ENCODE measurements around the gene MRTFA. TPM values are rescaled to one million over a fixed set of nuclear protein-coding genes. Genes with fewer than 3 reads are reported as not detected.

Gene MRTFA
- total and polyA plus RNA-seq, 2 donors: 22.3 to 37.6 TPM

GRCh38 chr22:40434745-40435144 lies 201.8 kb downstream of the MRTFA start:
- H3K27ac ChIP-seq (ENCODE audit: low read depth): no peak overlapping the region
- no peak overlapping the region for H3K4me3 ChIP-seq (ENCODE audit: low read depth, low read length)
- DNase-seq (ENCODE audit: extremely low spot score): no peak
- no peaks in the 10 kb centered on the region for H3K36me3 ChIP-seq (ENCODE audit: insufficient read depth)
- WGBS: 88% methylated on average over 5 of the region's 5 CpGs
- H3K4me1 ChIP-seq (ENCODE audit: insufficient read depth): no peaks in the 10 kb centered on the region

DNA sequence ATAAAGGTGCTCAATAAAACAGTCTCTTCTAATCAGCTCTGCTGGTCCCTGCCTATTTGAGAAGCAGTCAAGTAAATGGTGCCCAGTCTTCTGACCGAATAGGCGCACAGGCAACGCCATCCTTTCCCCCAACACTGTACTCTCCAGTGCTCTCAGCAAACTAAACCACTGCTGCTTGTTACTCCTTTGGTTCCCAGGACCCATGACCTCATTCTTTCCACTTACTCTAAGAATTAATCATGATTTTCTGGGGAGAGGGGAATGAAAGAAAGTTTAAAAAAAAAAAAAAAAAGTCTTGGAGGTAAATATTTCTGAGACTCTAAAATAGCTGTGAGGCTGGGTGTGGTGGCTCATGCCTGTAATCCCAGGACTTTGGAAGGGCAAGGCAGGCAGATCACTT lies 202.4 kb downstream of the MRTFA start:
- H3K27ac ChIP-seq (ENCODE audit: low read depth): no peak overlapping the region
- WGBS: 98% methylated on average over 3 of the region's 3 CpGs
- DNase-seq (ENCODE audit: extremely low spot score): no peak
- H3K36me3 ChIP-seq (ENCODE audit: insufficient read depth): no peaks in the 10 kb centered on the region
- no peak overlapping the region for H3K4me3 ChIP-seq (ENCODE audit: low read depth, low read length)
- no peaks in the 10 kb centered on the region for H3K4me1 ChIP-seq (ENCODE audit: insufficient read depth)

GRCh38 chr22:40433416-40434090 lies 203.0 kb downstream of the MRTFA start:
- 69% methylated on average over 3 of the region's 3 CpGs for WGBS
- Histone ChIP-seq H3K4me3 (ENCODE audit: low read depth, low read length) (no peak overlapping the region), H3K4me1 (ENCODE audit: insufficient read depth) (no peaks in the 10 kb centered on the region), H3K36me3 (ENCODE audit: insufficient read depth) (no peaks in the 10 kb centered on the region), H3K27ac (ENCODE audit: low read depth) (no peak overlapping the region)
- DNase-seq (ENCODE audit: extremely low spot score): no peak

- Histone ChIP-seq H3K27ac (ENCODE audit: low read depth) (no peak overlapping the region), H3K4me3 (ENCODE audit: low read depth, low read length) (no peak overlapping the region), H3K4me1 (ENCODE audit: insufficient read depth) (no peaks in the 10 kb centered on the region), H3K36me3 (ENCODE audit: insufficient read depth) (no peaks in the 10 kb centered on the region)
- 94% methylated on average over 2 of the region's 2 CpGs for WGBS
- no peak for DNase-seq (ENCODE audit: extremely low spot score)
Measured at GRCh38 chr22:40432625-40433024, 203.9 kb downstream of the MRTFA start.

- 89% methylated on average over 5 of the region's 5 CpGs for WGBS
- Histone ChIP-seq H3K27ac (ENCODE audit: low read depth) (no peak overlapping the region), H3K4me1 (ENCODE audit: insufficient read depth) (no peaks in the 10 kb centered on the region), H3K36me3 (ENCODE audit: insufficient read depth) (no peaks in the 10 kb centered on the region), H3K4me3 (ENCODE audit: low read depth, low read length) (no peak overlapping the region)
- DNase-seq (ENCODE audit: extremely low spot score): no peak
Measured at GRCh38 chr22:40432157-40432556, 204.4 kb downstream of the MRTFA start.

- no peak for DNase-seq (ENCODE audit: extremely low spot score)
- H3K36me3 ChIP-seq (ENCODE audit: insufficient read depth): no peaks in the 10 kb centered on the region
- H3K27ac ChIP-seq (ENCODE audit: low read depth): no peak overlapping the region
- no peak overlapping the region for H3K4me3 ChIP-seq (ENCODE audit: low read depth, low read length)
- H3K4me1 ChIP-seq (ENCODE audit: insufficient read depth): no peaks in the 10 kb centered on the region
- 93% methylated on average over 4 of the region's 4 CpGs for WGBS
Measured at GRCh38 chr22:40430991-40431390, 205.5 kb downstream of the MRTFA start.

DNA sequence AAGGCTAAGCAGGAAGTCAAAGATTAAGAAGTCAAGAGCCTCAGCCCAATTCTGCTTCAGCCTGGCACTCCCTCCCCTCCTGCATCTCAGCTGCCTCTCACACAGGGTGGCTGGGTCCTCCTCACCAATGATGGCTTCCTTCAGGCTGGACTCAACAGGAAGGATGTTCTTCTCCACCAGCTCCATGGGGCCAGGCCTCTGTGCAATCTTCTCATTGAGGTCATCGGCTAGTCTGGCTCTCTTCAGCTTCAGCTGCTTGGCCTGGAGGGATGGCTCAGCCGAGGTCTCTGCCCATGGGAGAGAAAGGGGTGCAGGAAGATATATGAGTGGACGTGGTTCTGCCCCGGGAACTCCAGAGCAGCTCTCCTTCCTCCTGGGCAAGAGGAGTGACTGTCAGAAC lies 207.0 kb downstream of the MRTFA start:
- Histone ChIP-seq H3K4me3 (ENCODE audit: low read depth, low read length) (no peak overlapping the region), H3K36me3 (ENCODE audit: insufficient read depth) (no peaks in the 10 kb centered on the region), H3K27ac (ENCODE audit: low read depth) (no peak overlapping the region), H3K4me1 (ENCODE audit: insufficient read depth) (no peaks in the 10 kb centered on the region)
- DNase-seq (ENCODE audit: extremely low spot score): no peak
- WGBS: 94% methylated on average over 4 of the region's 4 CpGs

DNA sequence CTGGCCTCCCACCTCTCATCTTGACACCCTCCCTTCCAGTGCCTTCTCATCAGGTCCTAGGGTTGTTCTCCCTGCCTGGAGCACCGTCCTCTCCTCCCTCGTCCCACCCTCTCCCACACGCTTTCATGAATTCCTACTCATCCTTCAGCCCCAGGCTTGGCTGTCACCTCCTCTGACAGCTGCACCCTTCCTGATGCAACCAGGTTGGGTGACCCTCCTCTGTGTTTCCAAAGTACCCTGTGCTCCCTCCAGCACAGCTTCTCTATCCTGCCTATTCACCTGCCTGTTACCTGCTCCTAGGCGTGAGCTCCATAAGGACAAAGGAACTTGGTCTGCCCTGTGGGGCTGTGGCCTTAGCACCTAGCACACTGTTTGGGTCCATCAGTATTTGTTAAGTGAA lies 207.7 kb downstream of the MRTFA start:
- H3K27ac ChIP-seq (ENCODE audit: low read depth): no peak overlapping the region
- H3K36me3 ChIP-seq (ENCODE audit: insufficient read depth): no peaks in the 10 kb centered on the region
- no peak for DNase-seq (ENCODE audit: extremely low spot score)
- 95% methylated on average over 4 of the region's 4 CpGs for WGBS
- no peaks in the 10 kb centered on the region for H3K4me1 ChIP-seq (ENCODE audit: insufficient read depth)
- no peak overlapping the region for H3K4me3 ChIP-seq (ENCODE audit: low read depth, low read length)

- no peak for DNase-seq (ENCODE audit: extremely low spot score)
- no peaks in the 10 kb centered on the region for H3K36me3 ChIP-seq (ENCODE audit: insufficient read depth)
- no peaks in the 10 kb centered on the region for H3K4me1 ChIP-seq (ENCODE audit: insufficient read depth)
Measured at GRCh38 chr22:40426594-40427333, 209.8 kb downstream of the MRTFA start.

GRCh38 chr22:40425082-40425481 lies 211.4 kb downstream of the MRTFA start:
- Histone ChIP-seq H3K27ac (ENCODE audit: low read depth) (no peak overlapping the region), H3K4me1 (ENCODE audit: insufficient read depth) (no peaks in the 10 kb centered on the region), H3K4me3 (ENCODE audit: low read depth, low read length) (no peak overlapping the region), H3K36me3 (ENCODE audit: insufficient read depth) (no peaks in the 10 kb centered on the region)
- 93% methylated on average over 5 of the region's 5 CpGs for WGBS
- no peak for DNase-seq (ENCODE audit: extremely low spot score)

More at GRCh38 chr22:40426594-40427333, 209.8 kb downstream of the MRTFA start:
- Histone ChIP-seq H3K27ac (ENCODE audit: low read depth) (no peak overlapping the region), H3K4me3 (ENCODE audit: low read depth, low read length) (no peak overlapping the region)
- WGBS: 83% methylated on average over 9 of the region's 9 CpGs

GRCh38 chr22:40423882-40424640 lies 212.5 kb downstream of the MRTFA start:
- DNase-seq (ENCODE audit: extremely low spot score): no peak
- 91% methylated on average over 17 of the region's 17 CpGs for WGBS

GRCh38 chr22:40423310-40423688 lies 213.2 kb downstream of the MRTFA start:
- H3K4me3 ChIP-seq (ENCODE audit: low read depth, low read length): no peak overlapping the region
- no peaks in the 10 kb centered on the region for H3K36me3 ChIP-seq (ENCODE audit: insufficient read depth)
- WGBS: 86% methylated on average over 5 of the region's 5 CpGs
- no peaks in the 10 kb centered on the region for H3K4me1 ChIP-seq (ENCODE audit: insufficient read depth)
- no peak overlapping the region for H3K27ac ChIP-seq (ENCODE audit: low read depth)
- no peak for DNase-seq (ENCODE audit: extremely low spot score)

More at GRCh38 chr22:40423882-40424640, 212.5 kb downstream of the MRTFA start:
- Histone ChIP-seq H3K36me3 (ENCODE audit: insufficient read depth) (no peaks in the 10 kb centered on the region), H3K27ac (ENCODE audit: low read depth) (no peak overlapping the region), H3K4me3 (ENCODE audit: low read depth, low read length) (no peak overlapping the region), H3K4me1 (ENCODE audit: insufficient read depth) (no peaks in the 10 kb centered on the region)

DNA sequence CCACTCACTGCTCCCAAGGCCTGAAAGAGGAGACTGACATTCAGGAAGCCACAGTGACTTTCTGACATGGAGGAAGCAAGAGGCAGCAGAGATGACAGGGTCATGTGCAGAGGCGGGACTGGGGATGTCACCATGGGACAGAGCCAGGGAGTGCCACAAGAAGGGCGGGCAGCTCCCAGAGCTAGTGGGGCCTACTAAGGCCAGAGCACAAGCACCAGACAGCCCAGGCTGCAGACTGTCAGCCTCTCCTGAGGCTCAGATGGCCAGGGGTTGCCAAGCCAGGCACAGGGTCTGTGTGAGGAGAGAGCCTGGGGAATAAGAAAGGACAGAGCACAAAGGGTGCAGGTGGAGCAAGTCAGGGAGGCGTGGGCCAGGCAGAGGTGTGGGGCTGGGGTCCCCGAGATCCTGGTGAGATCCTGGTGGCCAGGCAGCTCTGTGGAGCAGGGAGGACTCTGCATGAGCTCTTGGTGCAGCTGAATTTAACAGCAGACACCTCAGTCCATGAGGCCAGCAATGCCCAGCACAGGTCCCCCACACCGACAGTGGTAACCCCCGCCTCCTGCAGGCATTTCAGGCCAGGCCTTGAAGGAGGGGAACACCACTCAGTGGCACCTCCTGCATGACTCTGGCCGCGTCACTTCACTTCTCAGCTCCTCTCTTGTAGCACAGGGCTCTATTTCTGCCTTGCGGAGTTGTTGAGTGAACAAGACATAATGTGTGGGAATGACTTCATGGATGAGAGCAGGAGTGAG lies 213.8 kb downstream of the MRTFA start:
- no peak for DNase-seq (ENCODE audit: extremely low spot score)

More for the DNA sequence above, 213.8 kb downstream of the MRTFA start:
- no peaks in the 10 kb centered on the region for H3K36me3 ChIP-seq (ENCODE audit: insufficient read depth)
- WGBS: 94% methylated on average over 9 of the region's 9 CpGs
- no peak overlapping the region for H3K27ac ChIP-seq (ENCODE audit: low read depth)
- no peak overlapping the region for H3K4me3 ChIP-seq (ENCODE audit: low read depth, low read length)
- H3K4me1 ChIP-seq (ENCODE audit: insufficient read depth): no peaks in the 10 kb centered on the region

Data from urinary bladder (tissue), 4 donors.